ENCODE results near the gene DRAP1. TPM values are rescaled to one million over a fixed set of nuclear protein-coding genes. Genes with fewer than 3 reads are reported as not detected.

Gene DRAP1
- total and polyA plus RNA-seq, 2 donors from 2014 or later = 51.2 to 150 TPM

GRCh38 chr11:65870307-65870658, 48.9 kb upstream of the DRAP1 start:
- peak in 1 of 5 donors; percentile 73 for DNase-seq

GRCh38 chr11:65870706-65871681, 48.2 kb upstream of the DRAP1 start:
- FAIRE-seq (no peak), DNase-seq (peak in 2 of 5 donors; percentile 29 to 90)

More at GRCh38 chr11:65870307-65870658, 48.9 kb upstream of the DRAP1 start:
- no peaks in the 10 kb centered on the region for H3K9me3 ChIP-seq (ENCODE audit: control insufficient read depth in 2 of 3, insufficient read depth in 1 of 3, low read length in 3 of 3)
- H3K27ac ChIP-seq (ENCODE audit: low read depth in 2 of 2, low read length in 2 of 2) = no peak overlapping the region
- peak overlapping the region in 1 of 3 donors; percentile 20 for H3K4me3 ChIP-seq (ENCODE audit: low read length in 3 of 3)
- H3K36me3 ChIP-seq (ENCODE audit: control insufficient read depth in 2 of 3, insufficient read depth in 3 of 3, low read length in 3 of 3) = peaks cover 0 to 19% (median 5%) of the 10 kb centered on the region in 3 donors
- TF ChIP-seq CTCF (IDR thresholded peaks at IDR 0.05; ENCODE audit: borderline replicate concordance, extremely low read depth, insufficient read depth) = no peak
- H3K27me3 ChIP-seq (ENCODE audit: control insufficient read depth, insufficient read depth, low read length) = no peaks in the 10 kb centered on the region
- H3K9ac ChIP-seq (ENCODE audit: low read length in 3 of 3) = peak overlapping the region in 1 of 3 donors; percentile 1
- peaks cover 0 to 16% (median 3%) of the 10 kb centered on the region in 3 donors for H3K4me1 ChIP-seq (ENCODE audit: control insufficient read depth in 2 of 3, insufficient read depth in 2 of 3, low read depth in 1 of 3, low read length in 3 of 3)
- FAIRE-seq = no peak
- intact Hi-C loops (cut with DNase I) = no loop called here

GRCh38 chr11:65871811-65872548, 47.2 kb upstream of the DRAP1 start:
- Histone ChIP-seq H3K36me3 (ENCODE audit: control insufficient read depth in 2 of 3, insufficient read depth in 3 of 3, low read length in 3 of 3) (peaks cover 0 to 9% (median 2%) of the 10 kb centered on the region in 3 donors), H3K27ac (ENCODE audit: low read depth in 2 of 2, low read length in 2 of 2) (peak overlapping the region; percentile 70 to 76), H3K27me3 (ENCODE audit: control insufficient read depth, insufficient read depth, low read length) (no peaks in the 10 kb centered on the region), H3K4me3 (ENCODE audit: low read length in 3 of 3) (peak overlapping the region; percentile 20 to 50 (median 44)), H3K9ac (ENCODE audit: low read length in 3 of 3) (peak overlapping the region in 2 of 3 donors; percentile 73 to 80), H3K9me3 (ENCODE audit: control insufficient read depth in 2 of 3, insufficient read depth in 1 of 3, low read length in 3 of 3) (no peaks in the 10 kb centered on the region), H3K4me1 (ENCODE audit: control insufficient read depth in 2 of 3, insufficient read depth in 2 of 3, low read depth in 1 of 3, low read length in 3 of 3) (peaks cover 0 to 16% (median 3%) of the 10 kb centered on the region in 3 donors)
- intact Hi-C loops (cut with DNase I) = no loop called here
- FAIRE-seq = no peak
- no peak for TF ChIP-seq CTCF (IDR thresholded peaks at IDR 0.05; ENCODE audit: borderline replicate concordance, extremely low read depth, insufficient read depth)
- DNase-seq = peak in 4 of 5 donors; percentile 31 to 86 (median 42)

More at GRCh38 chr11:65870706-65871681, 48.2 kb upstream of the DRAP1 start:
- TF ChIP-seq CTCF (IDR thresholded peaks at IDR 0.05; ENCODE audit: borderline replicate concordance, extremely low read depth, insufficient read depth) = no peak
- intact Hi-C loops (cut with DNase I) = no loop called here
- Histone ChIP-seq H3K27ac (ENCODE audit: low read depth in 2 of 2, low read length in 2 of 2) (peak overlapping the region in 1 of 2 donors; percentile 32), H3K9me3 (ENCODE audit: control insufficient read depth in 2 of 3, insufficient read depth in 1 of 3, low read length in 3 of 3) (no peaks in the 10 kb centered on the region), H3K4me3 (ENCODE audit: low read length in 3 of 3) (peak overlapping the region in 1 of 3 donors; percentile 20), H3K9ac (ENCODE audit: low read length in 3 of 3) (peak overlapping the region in 1 of 3 donors; percentile 73), H3K36me3 (ENCODE audit: control insufficient read depth in 2 of 3, insufficient read depth in 3 of 3, low read length in 3 of 3) (peaks cover 0 to 15% (median 2%) of the 10 kb centered on the region in 3 donors), H3K27me3 (ENCODE audit: control insufficient read depth, insufficient read depth, low read length) (no peaks in the 10 kb centered on the region), H3K4me1 (ENCODE audit: control insufficient read depth in 2 of 3, insufficient read depth in 2 of 3, low read depth in 1 of 3, low read length in 3 of 3) (peaks cover 0 to 16% (median 3%) of the 10 kb centered on the region in 3 donors)
